ENCODE results near the gene INHBC.

The INHBC gene

DNA sequence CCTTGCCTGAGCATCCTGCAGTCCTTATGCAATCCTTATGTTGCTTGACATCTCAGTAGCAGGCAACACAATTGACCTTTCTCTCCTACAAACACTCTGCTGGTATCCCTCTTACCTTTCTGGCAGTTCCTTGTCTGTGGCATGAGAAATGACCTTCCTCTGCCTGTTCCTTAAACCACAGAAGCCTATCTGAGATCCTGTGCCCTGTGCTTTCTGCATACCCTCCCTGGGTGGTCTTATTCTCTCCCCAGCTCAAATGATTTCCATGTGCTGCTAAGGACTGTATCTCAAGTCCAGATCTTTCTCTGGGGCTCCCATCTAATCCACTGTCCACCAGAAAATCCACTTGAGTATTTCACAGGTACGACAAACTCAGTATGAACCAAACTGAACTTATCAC lies 47.1 kb downstream of the INHBC start:
- ChIA-PET POLR2A (no interaction called here), CTCF (interaction anchor here (1.6 to 20.7 kb wide), 2 partner anchors 10 to 20 kb away, joined by 7 to 321 read pairs; partner anchors contain the start of gene GLI1)
- DNase-seq (ENCODE audit: low read depth, low spot score): no peak

DNA sequence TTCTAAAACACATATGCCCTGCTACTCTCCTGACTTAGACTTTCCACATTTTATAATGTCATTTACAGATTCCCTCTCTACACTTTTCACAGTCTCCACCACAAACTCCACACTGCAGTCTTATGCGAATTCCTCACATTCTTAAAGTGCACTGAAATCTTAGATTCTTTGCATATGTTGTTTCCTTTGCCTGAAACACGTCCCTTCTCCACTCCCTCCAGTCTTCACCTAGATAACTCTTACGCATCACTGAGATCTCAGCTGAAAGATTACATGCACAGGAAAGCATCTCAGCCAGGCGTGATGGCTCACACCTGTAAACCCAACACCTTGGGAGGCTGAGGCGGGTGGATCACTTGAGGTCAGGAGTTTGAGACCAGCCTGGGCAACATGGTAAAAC lies 48.9 kb downstream of the INHBC start:
- ChIA-PET POLR2A (no interaction called here), CTCF (interaction anchor here (20.7 kb wide), 1 partner anchor 22 kb away, joined by 321 read pairs; the partner anchor contains the start of gene GLI1)
- DNase-seq (ENCODE audit: low read depth, low spot score): peak; percentile 49
- H3K4me3 ChIP-seq (ENCODE audit: low read depth, low read length): no peak overlapping the region
- TF ChIP-seq, protein P1, sequence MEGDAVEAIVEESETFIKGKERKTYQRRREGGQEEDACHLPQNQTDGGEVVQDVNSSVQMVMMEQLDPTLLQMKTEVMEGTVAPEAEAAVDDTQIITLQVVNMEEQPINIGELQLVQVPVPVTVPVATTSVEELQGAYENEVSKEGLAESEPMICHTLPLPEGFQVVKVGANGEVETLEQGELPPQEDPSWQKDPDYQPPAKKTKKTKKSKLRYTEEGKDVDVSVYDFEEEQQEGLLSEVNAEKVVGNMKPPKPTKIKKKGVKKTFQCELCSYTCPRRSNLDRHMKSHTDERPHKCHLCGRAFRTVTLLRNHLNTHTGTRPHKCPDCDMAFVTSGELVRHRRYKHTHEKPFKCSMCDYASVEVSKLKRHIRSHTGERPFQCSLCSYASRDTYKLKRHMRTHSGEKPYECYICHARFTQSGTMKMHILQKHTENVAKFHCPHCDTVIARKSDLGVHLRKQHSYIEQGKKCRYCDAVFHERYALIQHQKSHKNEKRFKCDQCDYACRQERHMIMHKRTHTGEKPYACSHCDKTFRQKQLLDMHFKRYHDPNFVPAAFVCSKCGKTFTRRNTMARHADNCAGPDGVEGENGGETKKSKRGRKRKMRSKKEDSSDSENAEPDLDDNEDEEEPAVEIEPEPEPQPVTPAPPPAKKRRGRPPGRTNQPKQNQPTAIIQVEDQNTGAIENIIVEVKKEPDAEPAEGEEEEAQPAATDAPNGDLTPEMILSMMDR (IDR thresholded peaks at IDR 0.05; ENCODE audit: insufficient read depth, low read length, missing control alignments): no peak

More for the DNA sequence above, 47.1 kb downstream of the INHBC start:
- TF ChIP-seq, protein P1 (IDR thresholded peaks at IDR 0.05; ENCODE audit: insufficient read depth, low read length, missing control alignments): no peak
- no peak overlapping the region for H3K4me3 ChIP-seq (ENCODE audit: low read depth, low read length)

DNA sequence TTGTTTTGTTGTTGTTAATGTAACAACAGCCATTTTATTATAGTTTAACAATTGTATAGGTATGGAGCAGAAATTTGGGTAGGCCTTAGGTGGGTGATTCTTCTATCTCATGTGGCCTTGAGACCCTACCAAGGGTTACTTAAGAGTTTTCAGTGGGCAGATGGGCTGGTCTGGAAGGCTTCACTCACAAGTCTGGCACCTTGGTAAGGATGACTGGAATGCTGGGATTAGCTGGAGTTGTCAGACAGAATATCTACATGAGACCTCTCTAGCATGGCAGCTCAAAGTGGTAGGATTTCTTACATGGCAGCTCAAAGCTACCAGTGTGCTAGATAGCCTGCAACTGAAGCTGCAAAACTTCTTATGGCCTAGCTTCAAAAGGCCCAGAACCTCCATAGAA lies 51.1 kb downstream of the INHBC start:
- ChIA-PET POLR2A (no interaction called here), CTCF (interaction anchor here (1.0 to 20.7 kb wide), 3 partner anchors 24 to 271 kb away, joined by 5 to 321 read pairs (median 5); partner anchors contain the start of gene GLI1)
- TF ChIP-seq, protein P1 (IDR thresholded peaks at IDR 0.05; ENCODE audit: insufficient read depth, low read length, missing control alignments): no peak
- no peak overlapping the region for H3K4me3 ChIP-seq (ENCODE audit: low read depth, low read length)
- DNase-seq (ENCODE audit: low read depth, low spot score): no peak

DNA sequence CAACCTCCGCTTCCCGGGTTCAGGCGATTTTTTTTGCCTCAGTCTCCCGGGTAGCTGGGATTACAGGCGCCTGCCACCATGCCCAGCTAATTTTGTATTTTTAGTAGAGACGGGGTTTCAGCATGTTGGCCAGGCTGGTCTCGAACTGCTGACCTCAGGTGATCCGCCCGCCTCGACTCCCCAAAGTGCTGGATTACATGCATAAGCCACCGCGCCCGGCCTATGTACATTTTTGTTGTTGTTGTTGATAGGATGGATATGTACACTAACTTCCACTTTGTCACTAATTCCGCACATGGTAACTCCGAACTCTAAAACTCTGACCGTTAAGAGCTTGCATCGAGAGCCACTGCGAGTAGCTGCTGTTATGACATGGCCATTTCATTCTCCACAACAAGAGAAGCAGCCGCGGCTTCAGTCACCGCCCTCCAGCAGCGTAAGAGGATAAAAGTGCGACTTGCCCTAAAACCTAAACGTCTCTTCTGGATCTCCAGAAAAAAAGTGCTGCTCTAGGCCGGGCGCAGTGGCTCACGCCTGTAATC lies 52.5 kb downstream of the INHBC start:
- no peak overlapping the region for H3K4me3 ChIP-seq (ENCODE audit: low read depth, low read length)
- ChIA-PET CTCF (interaction anchor here (1.0 to 20.7 kb wide), 2 partner anchors 12 to 25 kb away, joined by 3 to 321 read pairs; partner anchors contain the start of gene GLI1), POLR2A (interaction anchor here (0.7 to 1.5 kb wide), 2 partner anchors 12 to 33 kb away, joined by 3 to 5 read pairs; no protein-coding TSS in a partner anchor)
- DNase-seq (ENCODE audit: low read depth, low spot score): no peak
- TF ChIP-seq, protein P1 (IDR thresholded peaks at IDR 0.05; ENCODE audit: insufficient read depth, low read length, missing control alignments): no peak

DNA sequence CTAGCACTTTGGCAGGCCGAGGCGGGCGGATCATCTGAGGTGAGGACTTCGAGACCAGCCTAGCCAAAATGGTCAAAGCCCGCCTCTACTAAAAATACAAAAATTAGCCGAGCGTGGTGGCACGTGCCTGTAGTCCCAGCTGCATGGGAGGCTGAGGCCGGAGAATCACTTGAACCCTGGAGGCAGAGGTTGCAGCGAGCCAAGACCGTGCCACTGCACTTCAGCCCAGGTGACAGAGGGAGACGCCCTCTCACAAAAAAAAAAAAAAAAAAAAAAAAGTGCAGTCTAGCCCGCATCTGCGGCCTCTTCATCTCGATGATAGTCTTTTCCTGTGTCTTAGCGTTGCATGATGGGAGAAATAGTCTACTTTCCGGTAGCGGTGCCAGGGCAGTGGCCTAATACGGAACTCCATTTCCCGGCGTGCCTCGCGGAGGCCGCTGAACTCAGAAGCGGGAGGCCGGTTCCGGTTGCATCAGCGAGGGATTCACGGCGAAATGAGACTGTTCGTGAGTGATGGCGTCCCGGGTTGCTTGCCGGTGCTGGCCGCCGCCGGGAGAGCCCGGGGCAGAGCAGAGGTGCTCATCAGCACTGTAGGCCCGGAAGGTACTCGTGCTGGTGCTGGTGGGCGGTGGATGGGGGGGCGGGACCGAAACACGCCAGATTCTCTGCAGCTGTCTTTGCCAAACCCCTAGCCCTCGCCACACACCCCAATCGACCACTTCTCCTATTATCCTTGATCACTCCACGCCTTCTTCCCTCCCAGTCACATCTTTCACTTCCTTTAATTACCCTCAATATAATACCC lies 53.2 kb downstream of the INHBC start, which contains the start of gene MARS1:
Gene MARS1, plus strand, starts transcription at position 472 of the 805 bp plus-strand sequence. Its CDS starts 23 bp downstream, at position 495.
- CTCF ChIA-PET: interaction anchor here (1.0 to 20.7 kb wide), 2 partner anchors 12 to 26 kb away, joined by 3 to 321 read pairs; partner anchors contain the start of gene GLI1

More for the DNA sequence above, 53.2 kb downstream of the INHBC start, which contains the start of gene MARS1:
- TF ChIP-seq, protein P1 (IDR thresholded peaks at IDR 0.05; ENCODE audit: insufficient read depth, low read length, missing control alignments): no peak
- DNase-seq (ENCODE audit: low read depth, low spot score): peak; percentile 73
- POLR2A ChIA-PET: interaction anchor here (0.7 to 1.5 kb wide), 3 partner anchors 13 to 32 kb away, joined by 3 to 5 read pairs (median 4); no protein-coding TSS in a partner anchor
- H3K4me3 ChIP-seq (ENCODE audit: low read depth, low read length): peak within 1 kb of the TSS; percentile 99
